LNCAP (cell line): ENCODE measurements around the gene PTGER3.

Experiments used
- CTCF ChIP-seq: fragments of 450-650 bp; IDR thresholded peaks from 2 replicates; pipeline ENCODE4 v1.5.1; 2017; ENCODE audit warnings: mild to moderate bottlenecking

The PTGER3 gene

GRCh38 chr1:71046891-71047634 lies 553 bp downstream of the PTGER3 start:
- TF ChIP-seq CTCF: no peak

GRCh38 chr1:71045463-71046028 lies 2.1 kb downstream of the PTGER3 start:
- TF ChIP-seq CTCF: no peak

GRCh38 chr1:71044833-71045232 lies 2.8 kb downstream of the PTGER3 start:
- no peak for TF ChIP-seq CTCF

GRCh38 chr1:71043065-71043464 lies 4.6 kb downstream of the PTGER3 start:
- TF ChIP-seq CTCF: no peak

GRCh38 chr1:71041806-71042205 lies 5.8 kb downstream of the PTGER3 start:
- no peak for TF ChIP-seq CTCF

- TF ChIP-seq CTCF: no peak
Measured at GRCh38 chr1:71039661-71040262, 7.9 kb downstream of the PTGER3 start.

GRCh38 chr1:71038942-71039341 lies 8.7 kb downstream of the PTGER3 start:
- TF ChIP-seq CTCF: no peak
